Measurements from ENCODE around the gene C1orf105. TPM values are rescaled to one million over a fixed set of nuclear protein-coding genes. Genes with fewer than 3 reads are reported as not detected.

C1orf105 gene
- total and polyA plus RNA-seq, 9 donors: not detected

GRCh38 chr1:172453153-172453545 is 32.7 kb downstream of the C1orf105 start:
- intact Hi-C loops (cut with DNase I): loop anchor here in 1 of 4 donors (10.0 kb wide), 1 partner anchor 272 kb away; no protein-coding TSS in a partner anchor
- no peaks in the 10 kb centered on the region for H3K27me3 ChIP-seq
- no peak overlapping the region for H3K4me3 ChIP-seq
- H3K9me3 ChIP-seq: no peaks in the 10 kb centered on the region
- H3K4me1 ChIP-seq (ENCODE audit: insufficient read depth): no peaks in the 10 kb centered on the region
- DNase-seq: no peak
- no peak overlapping the region for H3K27ac ChIP-seq
- TF ChIP-seq CTCF (IDR thresholded peaks at IDR 0.05): no peak
- TF ChIP-seq POLR2A (IDR thresholded peaks at IDR 0.05): no peak
- TF ChIP-seq EP300 (IDR thresholded peaks at IDR 0.05): no peak
- WGBS, 3 donors: 89 to 90% (median 90%) methylated on average over 6 of the region's 6 CpGs
- H3K36me3 ChIP-seq: no peaks in the 10 kb centered on the region

- intact Hi-C loops (cut with DNase I): loop anchor here in 1 of 4 donors (10.0 kb wide), 1 partner anchor 271 kb away; no protein-coding TSS in a partner anchor
Observed at GRCh38 chr1:172453607-172454006, 33.1 kb downstream of the C1orf105 start.

GRCh38 chr1:172455451-172455850 is 35.0 kb downstream of the C1orf105 start:
- intact Hi-C loops (cut with DNase I): loop anchor here in 1 of 4 donors (10.0 kb wide), 1 partner anchor 269 kb away; no protein-coding TSS in a partner anchor
- WGBS, 3 donors: 80 to 89% (median 82%) methylated on average over 1 of the region's 1 CpG

More at GRCh38 chr1:172453607-172454006, 33.1 kb downstream of the C1orf105 start:
- no peak overlapping the region for H3K27ac ChIP-seq
- TF ChIP-seq POLR2A (IDR thresholded peaks at IDR 0.05) (no peak), EP300 (IDR thresholded peaks at IDR 0.05) (no peak), CTCF (IDR thresholded peaks at IDR 0.05) (no peak)
- no peaks in the 10 kb centered on the region for H3K9me3 ChIP-seq
- no peaks in the 10 kb centered on the region for H3K36me3 ChIP-seq
- WGBS, 3 donors: 88 to 97% (median 90%) methylated on average over 1 of the region's 1 CpG
- H3K4me3 ChIP-seq: no peak overlapping the region
- no peaks in the 10 kb centered on the region for H3K27me3 ChIP-seq
- no peak for DNase-seq
- H3K4me1 ChIP-seq (ENCODE audit: insufficient read depth): no peaks in the 10 kb centered on the region

GRCh38 chr1:172456344-172456769 is 35.9 kb downstream of the C1orf105 start:
- no peaks in the 10 kb centered on the region for H3K27me3 ChIP-seq
- H3K4me1 ChIP-seq (ENCODE audit: insufficient read depth): peaks cover 1% of the 10 kb centered on the region
- 92 to 95% (median 93%) methylated on average over 5 of the region's 5 CpGs for WGBS, 3 donors
- no peak overlapping the region for H3K27ac ChIP-seq
- intact Hi-C loops (cut with DNase I): loop anchor here in 1 of 4 donors (10.0 kb wide), 1 partner anchor 268 kb away; no protein-coding TSS in a partner anchor
- H3K4me3 ChIP-seq: no peak overlapping the region
- no peak for TF ChIP-seq POLR2A (IDR thresholded peaks at IDR 0.05)
- H3K9me3 ChIP-seq: no peaks in the 10 kb centered on the region
- H3K36me3 ChIP-seq: no peaks in the 10 kb centered on the region
- DNase-seq: no peak

More at GRCh38 chr1:172455451-172455850, 35.0 kb downstream of the C1orf105 start:
- no peaks in the 10 kb centered on the region for H3K27me3 ChIP-seq
- H3K4me3 ChIP-seq: no peak overlapping the region
- no peaks in the 10 kb centered on the region for H3K4me1 ChIP-seq (ENCODE audit: insufficient read depth)
- no peaks in the 10 kb centered on the region for H3K36me3 ChIP-seq
- TF ChIP-seq CTCF (IDR thresholded peaks at IDR 0.05): no peak
- TF ChIP-seq EP300 (IDR thresholded peaks at IDR 0.05): no peak
- no peak for TF ChIP-seq POLR2A (IDR thresholded peaks at IDR 0.05)
- H3K27ac ChIP-seq: no peak overlapping the region
- no peak for DNase-seq
- no peaks in the 10 kb centered on the region for H3K9me3 ChIP-seq

DNA sequence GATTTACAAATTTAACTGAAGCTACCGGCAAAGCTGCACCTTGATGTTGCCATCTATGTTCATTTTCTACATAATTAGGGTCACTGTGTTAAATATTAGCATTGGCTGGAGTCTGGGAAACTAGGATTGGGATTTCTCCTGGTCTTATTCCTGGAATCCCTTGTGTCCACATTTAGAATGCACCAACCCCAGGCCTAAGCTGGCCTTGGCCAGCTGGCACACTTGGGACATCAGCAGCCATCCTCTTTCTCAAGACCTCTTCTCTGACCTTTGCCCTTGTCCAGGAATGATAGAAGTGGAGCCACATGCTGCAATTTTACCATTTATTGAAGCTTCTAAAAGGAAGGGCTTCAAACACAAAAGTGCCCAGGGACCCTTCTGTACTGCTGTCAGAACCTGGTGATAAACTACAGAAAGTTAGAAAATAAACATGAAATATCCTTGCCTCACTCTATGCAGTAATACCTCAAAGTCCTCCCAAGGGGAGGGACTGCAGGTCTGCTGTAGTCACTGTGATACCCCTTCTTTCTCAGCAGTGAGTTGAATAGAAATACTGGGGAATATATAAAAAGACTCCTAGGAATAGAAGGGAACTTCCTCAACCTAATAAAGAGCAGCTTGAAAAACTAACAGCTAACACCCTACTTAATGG is 37.1 kb downstream of the C1orf105 start:
- Histone ChIP-seq H3K27me3 (no peaks in the 10 kb centered on the region), H3K9me3 (no peaks in the 10 kb centered on the region), H3K36me3 (no peaks in the 10 kb centered on the region), H3K4me1 (ENCODE audit: insufficient read depth) (peaks cover 1% of the 10 kb centered on the region), H3K4me3 (no peak overlapping the region), H3K27ac (no peak overlapping the region)
- intact Hi-C loops (cut with DNase I): loop anchor here in 1 of 4 donors (10.0 kb wide), 1 partner anchor 267 kb away; no protein-coding TSS in a partner anchor
- WGBS, 3 donors: 86 to 97% (median 93%) methylated on average over 1 of the region's 1 CpG
- TF ChIP-seq EP300 (IDR thresholded peaks at IDR 0.05) (no peak), POLR2A (IDR thresholded peaks at IDR 0.05) (no peak), CTCF (IDR thresholded peaks at IDR 0.05) (no peak)
- no peak for DNase-seq
